ENCODE measurements around the gene WDR55. TPM values are rescaled to one million over a fixed set of nuclear protein-coding genes. Genes with fewer than 3 reads are reported as not detected.

The WDR55 gene
- total and polyA plus RNA-seq, 2 of the 13 experiments (the other 11 are each of a cell fraction or from before 2014, with no cell fraction given): 17.7 to 18.2 TPM

DNA sequence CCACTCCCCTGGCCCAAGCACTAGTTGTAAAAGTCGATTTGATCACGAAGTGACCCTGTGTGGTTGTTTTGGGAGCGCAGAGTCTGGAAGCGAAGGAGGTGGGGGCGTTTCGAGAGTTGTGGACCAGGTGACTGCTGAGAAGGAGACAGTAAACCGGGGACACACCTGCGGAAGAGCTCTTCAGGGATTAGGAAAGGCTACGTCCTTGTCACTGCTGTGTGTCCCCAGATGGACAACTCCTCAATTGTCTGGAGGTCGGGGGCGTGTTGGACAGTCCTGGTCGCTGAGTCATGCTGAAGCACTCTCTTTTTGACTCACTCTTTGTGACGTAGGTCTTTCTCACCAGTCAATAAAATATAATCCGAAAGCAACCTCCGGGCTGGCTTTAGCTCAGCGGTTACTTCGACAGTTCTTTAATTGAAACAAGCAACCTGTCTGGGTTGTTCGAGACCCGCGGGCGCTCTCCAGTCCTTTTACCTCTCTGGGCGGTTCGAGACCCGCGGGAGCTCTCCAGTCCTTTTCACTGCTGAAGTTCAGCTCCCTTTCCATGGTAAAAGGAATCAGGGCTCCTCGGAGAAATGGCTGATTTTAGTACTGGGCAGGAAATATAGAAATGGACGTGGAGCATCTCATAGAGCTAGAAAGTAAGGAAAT is 46.3 kb downstream of the WDR55 start:
- Histone ChIP-seq H3K9ac (ENCODE audit: insufficient read depth, low read depth, low read length) (peak overlapping the region; percentile 83), H3K4me3 (replicated peaks in 1 of 3; ENCODE audit: insufficient read depth in 1 of 3, low read depth in 2 of 3, low read length in 3 of 3) (peak overlapping the region; percentile 59 to 86 (median 77)), H4K20me1 (ENCODE audit: insufficient read depth, low read length) (no peaks in the 10 kb centered on the region), H2AFZ (ENCODE audit: low read length) (no peak overlapping the region), H3K36me3 (replicated peaks in 1 of 2; ENCODE audit: control insufficient read depth in 1 of 2, insufficient read depth in 2 of 2, low read length in 2 of 2) (peaks cover 2 to 4% of the 10 kb centered on the region in 2 experiments; a peak in 4 of 5 replicates), H3K27ac (ENCODE audit: extremely low read length, insufficient read depth, low read length) (peak overlapping the region; percentile 92), H3K4me1 (ENCODE audit: insufficient read depth, low read length) (peaks cover 24% of the 10 kb centered on the region), H3K9me3 (ENCODE audit: low read length) (no peaks in the 10 kb centered on the region), H3K79me2 (ENCODE audit: insufficient read depth, low read length) (no peaks in the 10 kb centered on the region), H3K27me3 (ENCODE audit: control insufficient read depth in 1 of 2, insufficient read depth in 2 of 2, low read length in 2 of 2) (no peaks in the 10 kb centered on the region; a peak in 1 of 5 replicates), H3K4me2 (ENCODE audit: low read depth, low read length) (peak overlapping the region; percentile 67)
- 0% methylated on average over 22 of the region's 27 CpGs for WGBS (ENCODE audit: low lambda C conversion rate)
- ChIA-PET POLR2A (interaction anchor here (0.9 to 3.4 kb wide), 13 partner anchors 8 to 610 kb away, joined by 3 to 42 read pairs (median 7); partner anchors contain the start of genes ANKHD1, EIF4EBP3, HARS1 and HARS2), CTCF (ENCODE audit: low intra/inter-chr PET ratio, low total read pairs) (no interaction called here)
- DNase-seq (ENCODE audit: low spot score) (peak; percentile 98), FAIRE-seq (peak; percentile 97), ATAC-seq (peak; percentile 94)
- intact Hi-C loops (cut with micrococcal nuclease; ENCODE audit: unreplicated experiment) (loop anchor here (1.0 to 10.0 kb wide), 3 partner anchors 8 to 536 kb away; partner anchors contain the start of genes CYSTM1 and ZMAT2), in situ Hi-C loops (cut with HindIII; ENCODE audit: extremely low pct_ligation_motif_present, low pct_unique_long_range_greater_than_20kb) (no loop called here)
- no TSS peak for BruUV-seq (replicated peaks)
- TF ChIP-seq MAZ (IDR thresholded peaks at IDR 0.05; ENCODE audit: borderline replicate concordance, low read depth, low read length) (no peak), MAZ (CRISPR knock-in tag; IDR thresholded peaks at IDR 0.05; ENCODE audit: low read depth) (no peak), ZNF362 (CRISPR knock-in tag; IDR thresholded peaks at IDR 0.05; ENCODE audit: borderline replicate concordance) (no peak), ZNF101 (CRISPR knock-in tag; IDR thresholded peaks at IDR 0.05; ENCODE audit: borderline replicate concordance, low read depth) (no peak), ZFP82 (CRISPR knock-in tag; IDR thresholded peaks at IDR 0.05; ENCODE audit: borderline replicate concordance) (peak; percentile 57; the same call in 1 of the 2 replicates), KLF9 (CRISPR knock-in tag; IDR thresholded peaks at IDR 0.05; ENCODE audit: low read depth) (0 out of 2 replicates have a peak, but pooled peaks have one; percentile 44), MED1 (CRISPR knock-in tag; IDR thresholded peaks at IDR 0.05) (peak; percentile 59; the same call in 1 of the 2 replicates), BCL6 (CRISPR knock-in tag; IDR thresholded peaks at IDR 0.05) (peak; percentile 56; the same call in 1 of the 2 replicates), ZNF296 (CRISPR knock-in tag; conservative IDR thresholded peaks at IDR 0.05) (no peak), ZSCAN12 (CRISPR knock-in tag; IDR thresholded peaks at IDR 0.05) (no peak), ZNF597 (CRISPR knock-in tag; IDR thresholded peaks at IDR 0.05) (0 out of 2 replicates have a peak, but pooled peaks have one; percentile 53), ZNF589 (CRISPR knock-in tag; conservative IDR thresholded peaks at IDR 0.05) (no peak), ZNF3 (CRISPR knock-in tag; IDR thresholded peaks at IDR 0.05) (no peak), ZNF841 (CRISPR knock-in tag; IDR thresholded peaks at IDR 0.05; ENCODE audit: borderline replicate concordance) (no peak), ZNF431 (CRISPR knock-in tag; IDR thresholded peaks at IDR 0.05; ENCODE audit: borderline replicate concordance, low read depth) (peak; percentile 5; the same call in 1 of the 2 replicates), FOXK2 (IDR thresholded peaks at IDR 0.05) (no peak), MYNN (CRISPR knock-in tag; IDR thresholded peaks at IDR 0.05; ENCODE audit: low read depth) (no peak)
- TF ChIP-seq, protein P1, sequence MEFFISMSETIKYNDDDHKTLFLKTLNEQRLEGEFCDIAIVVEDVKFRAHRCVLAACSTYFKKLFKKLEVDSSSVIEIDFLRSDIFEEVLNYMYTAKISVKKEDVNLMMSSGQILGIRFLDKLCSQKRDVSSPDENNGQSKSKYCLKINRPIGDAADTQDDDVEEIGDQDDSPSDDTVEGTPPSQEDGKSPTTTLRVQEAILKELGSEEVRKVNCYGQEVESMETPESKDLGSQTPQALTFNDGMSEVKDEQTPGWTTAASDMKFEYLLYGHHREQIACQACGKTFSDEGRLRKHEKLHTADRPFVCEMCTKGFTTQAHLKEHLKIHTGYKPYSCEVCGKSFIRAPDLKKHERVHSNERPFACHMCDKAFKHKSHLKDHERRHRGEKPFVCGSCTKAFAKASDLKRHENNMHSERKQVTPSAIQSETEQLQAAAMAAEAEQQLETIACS (CRISPR knock-in tag; IDR thresholded peaks at IDR 0.05): no peak
- TF ChIP-seq, protein P2, sequence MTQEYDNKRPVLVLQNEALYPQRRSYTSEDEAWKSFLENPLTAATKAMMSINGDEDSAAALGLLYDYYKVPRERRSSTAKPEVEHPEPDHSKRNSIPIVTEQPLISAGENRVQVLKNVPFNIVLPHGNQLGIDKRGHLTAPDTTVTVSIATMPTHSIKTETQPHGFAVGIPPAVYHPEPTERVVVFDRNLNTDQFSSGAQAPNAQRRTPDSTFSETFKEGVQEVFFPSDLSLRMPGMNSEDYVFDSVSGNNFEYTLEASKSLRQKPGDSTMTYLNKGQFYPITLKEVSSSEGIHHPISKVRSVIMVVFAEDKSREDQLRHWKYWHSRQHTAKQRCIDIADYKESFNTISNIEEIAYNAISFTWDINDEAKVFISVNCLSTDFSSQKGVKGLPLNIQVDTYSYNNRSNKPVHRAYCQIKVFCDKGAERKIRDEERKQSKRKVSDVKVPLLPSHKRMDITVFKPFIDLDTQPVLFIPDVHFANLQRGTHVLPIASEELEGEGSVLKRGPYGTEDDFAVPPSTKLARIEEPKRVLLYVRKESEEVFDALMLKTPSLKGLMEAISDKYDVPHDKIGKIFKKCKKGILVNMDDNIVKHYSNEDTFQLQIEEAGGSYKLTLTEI (CRISPR knock-in tag; conservative IDR thresholded peaks at IDR 0.05): no peak

Data from HepG2 (cell line).